HuH-7 (cell line): ENCODE data around the gene PPIAL4G.
A peak's percentile ranks its signal among the peaks of the same experiment; 100 is the strongest.
"Not testable (repeated sequence)": the region's sequence is repeated elsewhere in the genome, so short reads cannot be mapped to it uniquely, and the experiment has no call there.

Experiments
- DNase-seq: peaks from one replicate; pipeline ENCODE4 v3.0.0; 2011; ENCODE audit warnings: low spot score

The PPIAL4G gene

GRCh38 chr1:148483029-148483428, at the start of gene PPIAL4G:
Gene PPIAL4G, minus strand, starts transcription at chr1:148483302. Its CDS starts 50 bp downstream, at chr1:148483252.
- DNase-seq, result not testable (repeated sequence)

GRCh38 chr1:148532158-148532557, 49.1 kb upstream of the PPIAL4G start:
- DNase-seq, result not testable (repeated sequence)

DNA sequence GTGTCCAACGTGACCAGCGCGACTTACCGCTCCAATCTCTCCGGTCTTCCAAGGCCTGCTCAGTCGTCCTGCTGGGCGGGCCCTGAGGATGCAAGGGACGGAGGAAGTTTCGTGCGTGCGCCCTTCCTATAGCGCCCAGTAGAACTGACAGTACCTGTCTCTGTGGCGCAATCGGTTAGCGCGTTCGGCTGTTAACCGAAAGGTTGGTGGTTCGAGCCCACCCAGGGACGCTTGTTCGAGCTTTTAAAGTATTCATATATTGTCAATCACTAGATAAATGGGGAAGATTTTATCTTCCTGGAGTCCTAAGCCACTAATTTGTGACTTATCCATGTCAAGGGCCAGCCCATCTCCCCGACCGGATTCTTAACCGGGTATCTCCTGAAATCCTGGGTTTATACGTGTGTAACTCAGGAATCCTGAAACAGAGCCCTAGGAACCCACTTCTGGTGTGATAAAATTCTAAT, 46.0 kb upstream of the PPIAL4G start:
- not testable (repeated sequence) for DNase-seq

DNA sequence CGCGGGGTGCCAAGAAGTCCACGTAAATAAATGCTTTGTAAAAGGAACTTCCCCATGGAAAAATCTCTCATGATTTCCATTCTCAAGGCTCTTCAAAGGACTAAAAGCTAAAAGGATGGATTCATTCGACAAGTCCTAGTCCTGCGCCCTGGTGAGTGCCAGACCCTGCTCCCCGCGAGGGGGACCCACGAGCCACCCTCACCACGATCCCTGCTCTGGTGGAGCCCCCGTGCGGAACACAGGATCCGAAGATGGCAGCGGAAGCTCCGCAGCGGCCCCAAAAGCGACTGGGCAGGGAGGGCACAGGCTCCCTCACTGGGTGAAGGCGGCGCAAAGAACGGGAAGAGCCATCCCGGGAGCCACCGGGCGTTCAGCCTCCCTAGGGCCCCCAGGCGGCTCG, 45.5 kb upstream of the PPIAL4G start:
- not testable (repeated sequence) for DNase-seq

DNA sequence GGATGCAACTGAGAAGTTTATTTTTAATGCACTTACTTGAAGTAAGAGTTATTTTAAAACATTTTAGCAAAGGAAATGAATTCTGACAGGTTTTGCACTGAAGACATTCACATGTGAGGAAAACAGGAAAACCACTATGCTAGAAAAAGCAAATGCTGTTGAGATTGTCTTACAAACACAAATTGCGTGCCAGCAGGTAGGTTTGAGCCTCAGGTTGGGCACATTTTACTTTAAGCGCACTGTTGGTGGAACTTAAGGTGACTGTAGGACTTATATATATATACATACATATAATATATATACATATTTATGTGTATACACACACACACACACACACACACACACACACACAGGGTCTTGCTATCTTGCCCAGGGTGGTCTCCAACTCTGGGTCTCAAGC, 43.5 kb upstream of the PPIAL4G start:
- DNase-seq, result not testable (repeated sequence)

DNA sequence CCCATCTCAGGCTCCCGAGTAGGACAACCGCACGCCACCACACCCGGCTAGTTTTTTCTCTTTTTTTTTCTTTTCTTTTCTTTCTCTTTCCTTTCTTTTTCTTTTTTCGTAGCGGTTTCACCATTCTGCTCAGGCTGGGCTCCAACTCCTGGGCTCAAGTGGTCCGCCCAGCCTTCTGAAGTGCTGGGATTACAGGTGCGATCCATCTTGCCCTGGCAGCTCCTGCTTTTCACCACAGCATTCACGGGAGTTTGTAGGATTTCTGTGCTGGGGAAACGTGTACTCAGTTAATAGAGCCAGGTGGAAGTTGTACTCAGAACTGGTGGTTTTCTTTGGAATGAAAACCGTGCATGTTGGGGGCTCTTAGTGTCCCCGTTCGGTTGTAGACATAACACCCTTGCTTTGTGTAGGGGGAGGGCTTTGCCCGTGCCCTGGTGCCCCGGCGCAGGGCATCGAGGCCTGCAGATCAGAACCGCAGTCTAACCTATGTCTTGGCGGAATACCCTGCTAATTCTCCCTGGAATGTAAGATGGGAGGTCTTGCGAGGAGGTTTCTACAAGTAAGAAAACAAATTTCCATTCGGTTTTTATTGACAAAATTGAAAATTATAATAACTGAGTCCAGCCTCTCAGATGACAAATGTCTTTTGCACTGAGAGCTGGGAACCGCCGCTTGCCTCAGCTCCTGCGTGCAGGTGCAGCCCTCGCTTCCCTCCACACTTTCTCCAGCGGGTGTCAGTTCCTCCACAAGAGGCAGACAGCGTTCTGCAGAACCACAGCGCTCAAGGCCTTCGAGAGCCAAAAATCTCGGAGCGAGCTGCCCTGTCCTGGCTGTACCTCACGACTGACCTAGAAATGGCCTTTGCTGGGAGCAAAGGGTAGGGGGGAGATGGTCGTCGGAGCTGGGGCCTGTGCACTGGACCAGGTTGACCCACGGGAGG, 40.4 kb upstream of the PPIAL4G start:
- not testable (repeated sequence) for DNase-seq

DNA sequence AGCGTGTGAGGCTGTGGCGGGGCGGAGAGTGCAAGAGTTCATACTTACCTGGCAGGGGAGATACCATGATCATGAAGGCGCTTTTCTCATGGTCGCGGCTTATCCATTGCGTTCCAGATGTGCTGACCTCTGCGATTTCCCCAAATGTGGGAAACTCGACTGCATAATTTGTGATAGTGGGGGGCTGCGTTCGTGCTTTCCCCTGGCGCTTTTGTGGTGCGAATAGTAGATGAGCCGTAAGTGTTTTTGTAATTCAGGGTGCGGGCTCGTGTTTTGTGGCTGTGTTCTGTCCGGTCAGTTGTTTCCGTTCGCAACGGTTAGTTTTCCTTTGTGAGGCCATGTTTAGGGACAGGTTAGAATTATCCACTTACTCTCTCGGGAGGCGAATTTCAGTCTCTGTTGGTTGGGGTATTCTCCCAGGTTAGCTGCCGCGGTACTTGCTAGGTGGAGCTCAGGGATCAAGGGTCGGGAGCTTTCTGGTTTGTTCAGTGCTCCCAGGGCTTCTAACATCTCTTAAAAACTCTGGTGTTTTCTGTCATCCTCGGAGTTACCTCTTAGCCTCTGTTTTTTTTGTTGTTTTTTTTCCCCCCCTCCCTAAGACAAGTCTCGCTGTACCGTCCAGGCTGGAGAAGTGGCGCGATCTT, 39.6 kb upstream of the PPIAL4G start:
- not testable (repeated sequence) for DNase-seq

- DNase-seq, result not testable (repeated sequence)
Observed at GRCh38 chr1:148522072-148522471, 39.0 kb upstream of the PPIAL4G start.

GRCh38 chr1:148514310-148514709, 31.2 kb upstream of the PPIAL4G start:
- not testable (repeated sequence) for DNase-seq

- DNase-seq, result not testable (repeated sequence)
Observed at GRCh38 chr1:148512571-148513184, 29.6 kb upstream of the PPIAL4G start.

DNA sequence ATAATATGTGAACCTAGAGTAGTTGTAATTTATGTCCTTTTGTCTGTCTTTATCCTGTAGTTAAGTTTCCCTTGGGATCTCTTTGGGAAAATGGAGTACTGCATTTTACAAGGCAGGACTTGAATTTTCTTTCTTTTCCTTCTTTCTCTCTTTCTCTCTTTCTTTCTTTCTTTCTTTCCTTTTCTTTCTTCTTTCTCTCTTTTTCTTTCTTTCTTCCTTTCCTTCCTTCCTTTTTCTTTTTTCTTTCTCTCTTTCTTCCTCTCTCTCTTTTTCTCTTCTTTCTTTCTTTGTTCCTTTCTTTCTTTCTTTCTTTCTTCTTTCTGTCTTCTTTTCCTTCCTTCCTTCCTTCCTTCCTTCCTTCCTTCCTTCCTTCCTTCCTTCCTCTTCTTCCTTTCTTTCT, 10.8 kb upstream of the PPIAL4G start:
- not testable (repeated sequence) for DNase-seq

- not testable (repeated sequence) for DNase-seq
Observed at GRCh38 chr1:148481134-148481533, 2.0 kb downstream of the PPIAL4G start.

GRCh38 chr1:148459694-148460093, 23.4 kb downstream of the PPIAL4G start:
- DNase-seq, result not testable (repeated sequence)

DNA sequence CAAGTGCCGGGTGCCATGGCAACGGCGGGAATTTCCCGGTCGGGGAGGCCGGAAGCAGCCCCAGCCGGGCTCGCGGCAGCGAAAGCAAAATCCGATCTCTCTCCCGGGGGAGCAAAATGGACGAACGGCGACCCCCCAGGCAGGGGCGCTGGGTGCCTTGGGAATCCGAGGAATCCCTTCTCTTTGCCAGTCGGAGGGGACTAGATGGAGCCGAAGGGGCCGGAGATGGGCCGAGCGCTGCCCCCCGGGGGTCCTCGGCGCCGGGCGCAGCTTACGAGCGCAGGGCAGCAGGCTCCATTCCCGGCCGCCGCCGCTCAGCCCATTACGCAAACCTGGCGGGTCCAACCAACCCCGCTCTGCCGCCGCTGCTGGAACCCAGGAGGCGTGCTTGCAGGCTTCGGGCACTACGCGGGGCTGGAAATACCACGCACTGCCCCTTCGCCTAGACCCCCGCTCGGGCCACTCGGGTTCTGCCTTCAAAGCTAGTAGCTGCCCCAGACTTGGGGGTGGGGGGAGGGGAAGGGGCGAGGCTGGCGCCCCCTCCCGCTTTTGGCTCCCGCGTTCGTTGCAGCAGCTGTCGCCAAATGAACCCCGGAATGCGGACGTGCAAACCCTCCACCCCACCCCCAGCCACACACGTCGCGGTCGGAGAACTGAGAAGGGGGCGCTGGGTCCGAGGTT, 24.1 kb downstream of the PPIAL4G start:
- peak; percentile 1 for DNase-seq

DNA sequence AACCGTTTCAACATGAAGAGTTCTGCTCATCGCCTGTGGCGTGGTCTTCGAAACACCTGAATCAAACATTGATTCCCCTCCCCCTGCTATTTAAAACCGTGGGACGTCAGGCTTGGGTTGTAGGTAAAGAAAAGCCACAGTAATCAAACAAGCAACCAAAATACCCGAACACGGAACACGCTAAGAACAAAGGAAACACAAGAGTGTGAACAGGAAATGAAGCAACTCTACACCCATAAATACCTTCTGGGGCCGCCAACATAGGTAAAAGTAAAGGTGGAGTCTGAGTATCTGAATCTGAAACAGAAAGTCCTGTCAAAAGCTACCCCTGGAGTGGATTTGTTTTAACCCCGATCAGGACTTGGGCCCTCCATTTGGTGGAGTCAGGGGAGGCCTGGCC, 24.7 kb downstream of the PPIAL4G start:
- DNase-seq, result not testable (repeated sequence)

- not testable (repeated sequence) for DNase-seq
Observed at GRCh38 chr1:148452845-148453244, 30.3 kb downstream of the PPIAL4G start.

- not testable (repeated sequence) for DNase-seq
Observed at GRCh38 chr1:148439654-148440325, 43.3 kb downstream of the PPIAL4G start.

DNA sequence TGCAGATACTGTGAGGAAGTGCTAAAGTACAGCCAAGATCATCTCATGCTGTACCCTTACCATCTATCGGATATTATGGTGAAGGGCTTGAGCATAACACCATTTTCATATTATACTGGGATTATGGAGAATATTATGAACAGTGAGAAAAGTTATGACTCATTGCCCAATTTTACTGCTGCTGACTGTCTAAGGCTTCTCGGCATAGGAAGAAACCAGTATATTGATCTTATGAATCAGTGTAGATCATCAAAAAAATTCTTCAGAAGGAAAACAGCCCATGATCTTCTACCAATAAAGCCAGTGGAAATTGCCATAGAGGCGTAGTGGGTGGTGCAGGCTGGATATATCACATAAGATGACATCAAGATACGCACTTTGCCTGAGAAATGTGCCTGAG, 47.7 kb downstream of the PPIAL4G start:
- no peak for DNase-seq

DNA sequence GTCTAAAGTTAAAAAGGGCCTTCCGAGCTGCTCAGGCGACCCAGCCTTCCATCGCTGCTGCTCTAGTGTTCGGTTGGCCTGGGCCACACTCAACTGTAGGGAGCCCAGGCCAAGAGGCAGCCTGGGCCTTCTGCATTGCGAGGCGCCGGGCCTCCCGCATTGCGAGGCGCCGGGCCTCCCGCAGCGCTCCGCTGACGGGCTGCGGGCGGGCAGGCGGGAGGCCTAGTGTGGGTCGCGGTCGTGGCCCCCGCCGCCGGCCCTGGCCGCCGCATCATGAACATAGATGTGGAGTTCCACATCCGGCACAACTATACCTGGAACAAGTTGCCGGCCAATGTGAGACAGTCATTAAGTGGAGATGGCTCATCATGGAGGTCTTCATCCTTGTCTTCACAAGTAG, 48.3 kb downstream of the PPIAL4G start:
- no peak for DNase-seq

- not testable (repeated sequence) for DNase-seq
Observed at GRCh38 chr1:148432916-148433317, 50.2 kb downstream of the PPIAL4G start.
